Activated B cell treated with CpG ODN at 0.5 μM for 24 hours (primary cell): Measurements from ENCODE around the gene KLF2. TPM values are rescaled to one million over a fixed set of nuclear protein-coding genes. Genes with fewer than 3 reads are reported as not detected.

Source experiments
- ATAC-seq: fragments of 200-7000 bp; cut with Tn5 transposase; one replicate; pipeline ENCODE4 v1.10.0; 2021; ENCODE audit warnings: low read depth, mild to moderate bottlenecking, moderate library complexity
- CTCF ChIA-PET: fragments of 350-600 bp; sonication (Branson Sonifier 250); formaldehyde crosslinking; loops from one replicate; lab custom pipeline; 2021; ENCODE audit warnings: antibody characterized with exemption; lab: Charles Lee
- POLR2A ChIA-PET: fragments of 350-600 bp; sonication (Branson Sonifier 250); formaldehyde crosslinking; loops from one replicate; lab custom pipeline; 2021; ENCODE audit warnings: antibody characterized with exemption; lab: Charles Lee
- DNase-seq: peaks from one replicate; pipeline ENCODE4 v3.0.0; 2022
- H3K27ac Mint-ChIP-seq: one replicate; pipeline ENCODE4 v1.8.0; 2020; ENCODE audit warnings: mixed read lengths
- H3K27me3 Mint-ChIP-seq: one replicate; pipeline ENCODE4 v1.8.0; 2021; ENCODE audit warnings: mixed read lengths
- H3K36me3 Mint-ChIP-seq: one replicate; pipeline ENCODE4 v1.8.0; 2021; ENCODE audit warnings: low read depth, mixed read lengths
- H3K4me1 Mint-ChIP-seq: one replicate; pipeline ENCODE4 v1.8.0; 2021; ENCODE audit warnings: mixed read lengths
- H3K4me3 Mint-ChIP-seq: one replicate; pipeline ENCODE4 v1.8.0; 2020; ENCODE audit warnings: mild to moderate bottlenecking, mixed read lengths
- H3K9me3 Mint-ChIP-seq: one replicate; pipeline ENCODE4 v1.8.0; 2020; ENCODE audit warnings: mixed read lengths
- CTCF ChIP-seq: fragments of 200-600 bp; IDR thresholded peaks from one replicate; pipeline ENCODE4 v1.8.0; 2022; ENCODE audit warnings: antibody characterized with exemption, mild to moderate bottlenecking
- intact Hi-C: fragments of 100-400 bp; cut with micrococcal nuclease; formaldehyde crosslinking; loops from one replicate; pipeline ENCODE4 v1.15.1; 2024
- total RNA-seq: library from RNA; stranded (reverse); gene quantifications from 2 replicates; pipeline ENCODE4 v1.2.3, GENCODE V29; 2022

KLF2 gene
- total RNA-seq, 1 donor from 2014 or later: 87.6 TPM

- intact Hi-C loops: loop anchor here (1.0 to 10.0 kb wide), 4 partner anchors 37 to 258 kb away; partner anchors contain the start of genes RAB8A and TPM4
- ATAC-seq: no peak
- Mint-ChIP-seq H3K4me3 (peak overlapping the region; percentile 95), H3K36me3 (peaks cover 41% of the 10 kb centered on the region), H3K27me3 (no peaks in the 10 kb centered on the region), H3K27ac (peak overlapping the region; percentile 94), H3K4me1 (peaks cover 64% of the 10 kb centered on the region), H3K9me3 (no peaks in the 10 kb centered on the region)
- POLR2A ChIA-PET: interaction anchor here (0.6 to 14.3 kb wide), 27 partner anchors 12 to 995 kb away, joined by 3 to 828 read pairs (median 16); partner anchors contain the start of genes FAM32A, HSH2D and TPM4
- no peak for DNase-seq
- CTCF ChIA-PET: interaction anchor here (0.7 to 4.7 kb wide), 12 partner anchors 9 to 287 kb away, joined by 3 to 41 read pairs (median 12); no protein-coding TSS in a partner anchor
- no peak for TF ChIP-seq CTCF
These were observed 4.3 kb downstream of the KLF2 start for GRCh38 chr19:16328824-16329482.

- ATAC-seq (peak; percentile 77), DNase-seq (peak; percentile 70)
- H3K4me1 Mint-ChIP-seq: peaks cover 63% of the 10 kb centered on the region
- ChIA-PET CTCF (interaction anchor here (0.8 to 4.7 kb wide), 9 partner anchors 9 to 83 kb away, joined by 3 to 41 read pairs (median 5); no protein-coding TSS in a partner anchor), POLR2A (interaction anchor here (0.6 to 14.3 kb wide), 22 partner anchors 9 to 979 kb away, joined by 3 to 828 read pairs (median 10); partner anchors contain the start of gene DDA1)
- no peaks in the 10 kb centered on the region for H3K9me3 Mint-ChIP-seq
- TF ChIP-seq CTCF: no peak
- H3K36me3 Mint-ChIP-seq: peaks cover 41% of the 10 kb centered on the region
- H3K4me3 Mint-ChIP-seq: peak overlapping the region; percentile 42
- H3K27me3 Mint-ChIP-seq: no peaks in the 10 kb centered on the region
- intact Hi-C loops: loop anchor here (1.0 kb wide), 5 partner anchors 8 to 87 kb away; no protein-coding TSS in a partner anchor
- H3K27ac Mint-ChIP-seq: peak overlapping the region; percentile 94
These were observed 5.8 kb downstream of the KLF2 start for GRCh38 chr19:16330368-16330801.

- ATAC-seq (no peak), DNase-seq (no peak)
- Mint-ChIP-seq H3K27ac (peak overlapping the region; percentile 94), H3K36me3 (peaks cover 37% of the 10 kb centered on the region), H3K9me3 (no peaks in the 10 kb centered on the region), H3K4me3 (no peak overlapping the region), H3K27me3 (no peaks in the 10 kb centered on the region), H3K4me1 (peaks cover 60% of the 10 kb centered on the region)
- ChIA-PET CTCF (interaction anchor here (0.8 to 4.7 kb wide), 7 partner anchors 8 to 84 kb away, joined by 4 to 41 read pairs (median 5); no protein-coding TSS in a partner anchor), POLR2A (interaction anchor here (0.6 to 14.3 kb wide), 24 partner anchors 9 to 1217 kb away, joined by 3 to 828 read pairs (median 9); partner anchors contain the start of gene DDA1)
- intact Hi-C loops: loop anchor here (1.0 kb wide), 5 partner anchors 7 to 86 kb away; no protein-coding TSS in a partner anchor
- TF ChIP-seq CTCF: no peak
These were observed 6.4 kb downstream of the KLF2 start for GRCh38 chr19:16330806-16331690.

GRCh38 chr19:16333001-16333586 is 8.5 kb downstream of the KLF2 start:
- no peaks in the 10 kb centered on the region for H3K27me3 Mint-ChIP-seq
- no peaks in the 10 kb centered on the region for H3K9me3 Mint-ChIP-seq
- ChIA-PET CTCF (interaction anchor here (1.1 kb wide), 1 partner anchor 54 kb away, joined by 3 read pairs; no protein-coding TSS in a partner anchor), POLR2A (interaction anchor here (0.6 to 14.3 kb wide), 3 partner anchors 30 to 229 kb away, joined by 4 to 828 read pairs (median 6); no protein-coding TSS in a partner anchor)
- peaks cover 55% of the 10 kb centered on the region for H3K4me1 Mint-ChIP-seq
- DNase-seq: no peak
- intact Hi-C loops: no loop called here
- peaks cover 18% of the 10 kb centered on the region for H3K36me3 Mint-ChIP-seq
- no peak for ATAC-seq
- H3K27ac Mint-ChIP-seq: no peak overlapping the region
- TF ChIP-seq CTCF: no peak
- no peak overlapping the region for H3K4me3 Mint-ChIP-seq
